HG03196 (cell line): ENCODE measurements around the gene LAPTM5.

Source experiments
- ATAC-seq: cut with Tn5 transposase; IDR thresholded peaks from one replicate; pipeline ENCODE4 v1.9.1; 2021; ENCODE audit not compliant: unreplicated experiment

The LAPTM5 gene

GRCh38 chr1:30758121-30758688 lies 631 bp upstream of the LAPTM5 start:
- ATAC-seq: no peak

GRCh38 chr1:30756545-30757351 lies 826 bp downstream of the LAPTM5 start:
- peak; percentile 19 for ATAC-seq

GRCh38 chr1:30756206-30756544 lies 1.4 kb downstream of the LAPTM5 start:
- ATAC-seq: no peak

GRCh38 chr1:30755746-30756145 lies 1.8 kb downstream of the LAPTM5 start:
- ATAC-seq: no peak

GRCh38 chr1:30755334-30755733 lies 2.2 kb downstream of the LAPTM5 start:
- no peak for ATAC-seq

DNA sequence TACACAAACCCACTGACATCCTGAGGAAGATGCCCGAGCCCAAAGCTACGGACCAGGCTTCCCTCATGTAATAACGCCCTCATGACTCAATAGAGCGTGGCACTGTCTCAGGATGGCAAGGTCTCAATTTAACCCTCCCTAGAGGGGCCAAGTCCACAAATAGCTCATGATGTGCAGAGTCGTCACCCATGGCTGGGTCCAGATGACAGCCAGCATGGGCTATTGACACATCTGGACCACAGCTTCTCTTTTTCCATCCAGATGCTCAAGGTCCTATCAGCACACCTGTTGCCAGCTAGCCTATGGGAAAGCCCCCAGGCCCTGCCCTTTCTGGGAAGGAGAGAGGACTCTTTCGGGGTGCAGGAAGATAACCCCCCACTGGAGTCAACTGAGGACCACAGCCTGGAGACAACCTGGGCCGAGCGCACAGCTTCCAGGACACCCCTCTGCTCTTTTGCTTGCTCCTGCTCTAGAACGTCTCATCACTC lies 2.8 kb downstream of the LAPTM5 start:
- peak; percentile 40 for ATAC-seq

- ATAC-seq: no peak
These were observed 3.9 kb downstream of the LAPTM5 start for GRCh38 chr1:30753660-30754123.

DNA sequence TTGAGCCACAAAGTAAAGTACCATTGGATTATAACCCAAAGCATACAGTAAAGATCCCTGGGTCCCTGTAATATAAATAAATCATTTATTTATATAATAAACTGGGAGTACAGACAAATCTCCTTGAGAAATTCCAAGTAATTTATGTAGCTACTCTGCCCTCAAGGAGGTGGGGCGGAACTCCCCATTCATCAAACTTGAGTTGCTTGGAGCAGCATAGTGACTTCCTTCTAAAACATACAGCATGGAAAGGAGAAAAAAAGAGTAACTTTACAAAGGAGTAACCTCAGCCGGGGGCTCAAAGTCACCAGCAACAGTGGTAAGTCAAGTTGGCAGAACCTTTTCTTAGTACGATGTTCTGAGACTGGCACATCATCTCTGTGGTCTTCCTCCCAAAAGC lies 4.5 kb downstream of the LAPTM5 start:
- ATAC-seq: no peak

DNA sequence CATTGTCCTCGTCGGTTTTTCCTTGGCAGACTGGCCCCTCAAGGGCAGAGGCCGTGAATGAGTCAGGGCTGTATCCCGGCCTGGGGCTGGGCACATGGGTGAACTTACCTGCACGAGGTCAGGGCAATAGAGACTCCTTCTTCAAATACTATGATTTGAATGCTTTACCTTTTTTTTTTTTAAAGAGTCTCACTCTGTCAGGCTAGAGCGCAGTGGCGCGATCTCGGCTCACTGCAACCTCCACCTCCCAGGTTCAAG lies 5.0 kb downstream of the LAPTM5 start:
- no peak for ATAC-seq

DNA sequence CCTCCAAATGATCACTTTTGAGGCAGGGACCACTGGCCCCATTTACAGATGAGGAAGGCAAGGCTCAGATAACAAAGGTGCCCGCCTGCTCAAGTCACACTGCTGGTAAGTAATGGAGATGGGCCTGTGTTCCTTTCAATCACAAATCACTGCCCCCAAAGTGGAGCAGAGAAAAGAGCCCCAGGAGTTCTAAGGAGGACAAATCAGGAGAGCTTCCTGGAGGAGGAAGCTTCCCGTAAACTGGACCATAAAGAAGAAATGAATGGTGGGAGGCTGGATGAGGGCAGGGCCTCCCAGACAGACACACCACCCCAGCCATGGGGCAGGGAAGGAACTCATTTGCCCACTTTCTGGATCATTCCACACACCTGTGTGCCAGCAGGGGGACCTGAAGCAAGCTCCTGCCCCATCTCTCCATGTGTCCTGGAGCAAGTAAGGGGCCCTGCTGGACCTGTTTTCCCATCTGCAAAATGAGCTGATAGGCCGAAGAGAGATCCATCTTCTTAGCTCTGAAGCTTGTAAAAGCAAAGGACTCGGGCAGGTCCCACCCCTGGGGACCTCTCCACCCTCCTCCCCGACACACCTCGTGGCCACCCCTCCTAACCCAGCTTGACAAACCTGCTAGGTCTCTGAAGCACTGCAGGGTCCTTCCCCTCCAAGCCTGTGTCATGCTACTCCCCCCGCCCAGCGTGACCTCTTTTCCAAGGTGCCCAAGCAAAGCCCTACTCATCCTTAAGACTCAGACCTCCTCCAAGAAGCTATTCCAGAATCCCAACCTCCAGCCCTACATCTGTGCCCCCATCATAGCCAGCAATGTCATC lies 5.5 kb downstream of the LAPTM5 start:
- ATAC-seq: no peak

DNA sequence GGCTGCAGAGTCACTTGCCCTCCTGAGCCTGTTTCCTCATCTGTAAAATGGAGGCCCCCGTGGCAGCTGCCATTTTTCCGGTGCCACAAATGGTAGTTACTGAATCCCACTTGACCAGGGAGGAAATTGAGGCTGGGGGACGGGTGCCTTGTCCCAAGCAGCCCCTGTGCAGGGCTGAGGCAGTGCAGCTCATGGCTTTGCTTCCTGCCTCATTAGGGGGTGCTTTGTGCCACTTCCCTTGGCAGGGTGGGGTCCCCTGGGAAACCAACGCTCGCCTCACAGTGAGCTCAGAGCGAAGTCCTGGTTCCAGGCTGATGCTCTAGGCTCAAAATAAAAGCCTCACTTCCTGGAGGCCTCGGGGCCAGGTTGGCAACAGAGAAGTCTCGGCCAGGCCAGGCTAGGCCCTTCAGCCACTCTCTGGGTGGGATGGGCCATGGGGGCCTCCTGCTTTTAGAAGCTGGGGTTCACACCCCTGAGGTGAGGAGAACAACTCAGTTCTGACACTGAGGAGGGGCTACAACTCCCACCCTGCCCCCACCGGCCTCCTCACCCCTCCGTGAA lies 6.8 kb downstream of the LAPTM5 start:
- ATAC-seq: no peak

DNA sequence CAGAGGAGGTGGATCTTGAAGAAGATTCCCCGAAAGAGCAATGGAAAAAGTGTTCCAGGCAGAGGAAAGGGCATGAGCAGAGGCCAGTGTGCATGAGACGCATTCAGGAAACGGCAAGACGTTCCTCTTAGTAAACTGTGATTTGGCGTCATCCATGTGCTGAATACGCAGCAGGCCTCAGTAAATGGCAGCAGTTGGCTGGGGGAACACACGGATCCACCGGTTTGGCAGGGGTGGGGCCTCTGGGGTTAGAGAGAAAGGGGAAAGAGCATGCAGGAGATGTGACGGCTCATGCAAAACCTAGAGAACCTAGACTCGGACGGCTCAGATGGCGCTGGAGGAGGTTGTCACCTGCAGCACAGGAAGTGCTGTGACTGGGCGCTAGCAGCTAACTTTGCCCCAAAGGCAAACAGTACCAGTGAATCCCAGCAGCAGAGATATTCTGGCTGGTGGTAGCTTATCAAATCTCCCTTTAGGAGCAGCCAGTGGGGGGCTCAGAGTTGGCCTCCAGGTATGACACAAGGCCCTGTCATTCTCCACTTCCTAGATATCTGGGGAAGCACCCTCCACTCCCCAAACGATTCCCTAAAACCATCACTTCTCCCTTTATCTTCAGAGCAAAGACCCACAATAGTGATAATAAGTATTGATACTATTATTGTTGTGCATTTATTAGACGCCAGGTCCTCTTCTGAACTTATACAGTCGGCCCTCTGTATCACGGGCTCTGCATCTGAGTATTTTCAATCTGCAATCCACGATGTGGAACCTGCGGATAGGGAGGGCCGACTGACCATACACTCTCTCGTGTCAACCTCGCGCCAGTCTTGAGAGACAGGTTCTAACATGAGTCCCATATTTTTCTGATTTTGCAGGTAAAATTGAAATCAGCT lies 7.6 kb downstream of the LAPTM5 start:
- no peak for ATAC-seq

DNA sequence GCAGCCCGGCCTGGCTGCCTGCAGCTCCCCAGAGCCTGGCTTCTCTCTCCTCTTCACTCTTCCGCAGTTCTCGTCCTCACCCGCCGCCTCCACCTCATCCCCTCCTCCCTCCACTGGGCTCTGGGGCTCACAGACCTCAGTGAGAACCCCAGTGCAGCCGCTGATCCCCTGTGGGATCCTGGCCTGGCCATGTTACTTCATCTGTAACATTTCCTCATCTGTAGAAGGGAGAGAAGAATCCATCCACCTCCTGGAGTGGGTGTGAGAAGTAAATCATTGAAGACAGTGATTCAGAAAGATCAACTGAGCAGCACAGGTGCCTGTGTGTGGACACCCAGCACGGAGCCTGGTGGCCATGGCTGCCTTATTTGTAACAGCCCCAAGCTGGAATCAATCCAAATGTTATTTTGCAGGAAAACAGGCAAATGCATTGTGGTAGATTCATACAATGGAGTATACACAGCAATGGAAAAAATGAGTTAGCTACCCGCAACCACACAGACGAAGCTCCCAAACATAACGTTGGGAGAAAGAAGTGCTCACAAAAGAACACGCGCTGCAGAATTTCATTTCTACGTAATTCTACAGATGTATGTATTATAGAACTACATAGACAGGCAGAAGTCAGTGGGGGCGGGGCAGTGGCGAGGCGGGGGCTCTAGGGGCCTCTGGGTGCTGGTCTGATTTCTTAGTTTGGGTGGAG lies 8.7 kb downstream of the LAPTM5 start:
- ATAC-seq: no peak

DNA sequence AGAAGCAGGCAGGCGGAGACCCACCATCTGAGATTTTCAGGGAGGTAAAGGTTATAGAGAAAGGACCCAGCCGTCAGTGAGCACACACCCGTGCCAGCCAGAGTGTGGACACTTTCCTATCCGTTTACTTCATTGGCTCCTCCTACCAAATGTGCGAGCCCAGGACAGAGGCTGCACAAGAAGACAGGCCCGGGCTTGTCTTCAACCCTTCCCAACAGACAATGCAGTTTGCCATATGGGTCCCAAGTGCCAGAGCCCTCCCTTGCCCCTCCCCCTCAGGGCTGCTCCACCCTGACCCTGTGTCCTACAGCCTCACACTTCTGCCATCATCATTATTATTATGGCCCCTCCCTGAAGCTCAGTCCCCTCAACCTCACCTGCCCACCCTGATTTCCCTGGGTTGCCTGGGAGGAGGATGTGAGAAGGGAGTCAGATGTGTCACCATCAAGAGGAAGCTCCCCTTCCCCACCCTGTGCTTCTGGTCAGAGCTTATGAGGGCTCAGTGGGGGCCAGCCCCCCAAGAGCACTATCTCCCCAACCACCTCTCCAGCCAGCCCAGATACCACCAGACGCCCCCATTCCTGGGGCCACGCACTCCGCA lies 9.4 kb downstream of the LAPTM5 start:
- no peak for ATAC-seq

GRCh38 chr1:30747033-30748008 lies 10.3 kb downstream of the LAPTM5 start:
- ATAC-seq: no peak

GRCh38 chr1:30746212-30747032 lies 11.2 kb downstream of the LAPTM5 start:
- ATAC-seq: no peak

DNA sequence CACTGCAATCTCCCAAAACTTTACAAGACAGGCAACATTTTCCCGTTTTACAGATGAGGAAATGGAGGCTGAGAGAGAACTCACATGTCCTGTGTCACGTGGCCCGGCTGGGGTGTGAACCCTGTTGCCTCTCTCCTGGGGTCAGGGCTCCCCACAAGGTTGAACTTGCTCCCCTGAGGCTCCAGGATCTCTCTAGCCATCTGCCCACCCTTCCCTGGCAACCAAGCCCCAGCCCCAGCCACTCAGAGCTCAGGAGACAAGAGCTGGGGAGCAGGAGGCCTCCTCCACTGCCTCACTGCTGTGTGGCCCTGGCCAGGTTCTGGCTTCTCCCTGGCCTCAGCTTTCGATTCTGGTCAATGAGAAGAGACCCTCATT lies 11.8 kb downstream of the LAPTM5 start:
- no peak for ATAC-seq
